Thymus (tissue), 11 donors: ENCODE data around the gene METTL15. TPM values are rescaled to one million over a fixed set of nuclear protein-coding genes. Genes with fewer than 3 reads are reported as not detected.
A peak's percentile ranks its signal among the peaks of the same experiment; 100 is the strongest.

Experiments used
- DNase-seq, 9 donors: peaks; one replicate each; pipeline ENCODE4 v3.0.0-alpha.2; 2013; ENCODE audit warnings: low spot score in 9 of 9, low read depth in 6 of 9, missing footprints in 1 of 9
- H3K27ac ChIP-seq, 2 donors: one replicate each; pipeline ENCODE4 v1.5.1; 2013; ENCODE audit warnings: control low read depth in 1 of 2, low read depth in 1 of 2, low read length in 1 of 2, mild to moderate bottlenecking in 1 of 2, moderate library complexity in 1 of 2
- H3K27me3 ChIP-seq, 2 donors: one replicate each; pipeline ENCODE4 v1.5.1; 2013; ENCODE audit warnings: low read length in 1 of 2; ENCODE audit not compliant: control insufficient read depth in 2 of 2, insufficient read depth in 1 of 2
- H3K36me3 ChIP-seq, 2 donors: one replicate each; pipeline ENCODE4 v1.5.1; 2013; ENCODE audit warnings: low read length in 1 of 2, mild to moderate bottlenecking in 1 of 2, moderate library complexity in 1 of 2; ENCODE audit not compliant: control insufficient read depth in 2 of 2, insufficient read depth in 2 of 2
- H3K4me1 ChIP-seq, 2 donors: one replicate each; pipeline ENCODE4 v1.5.1; 2013; ENCODE audit warnings: low read length in 2 of 2; ENCODE audit not compliant: control insufficient read depth in 2 of 2, insufficient read depth in 2 of 2
- H3K4me3 ChIP-seq, 2 donors: one replicate each; pipeline ENCODE4 v1.5.1; 2013; ENCODE audit warnings: low read length in 2 of 2, control low read depth in 1 of 2, mild to moderate bottlenecking in 1 of 2
- H3K9me3 ChIP-seq, 2 donors: one replicate each; pipeline ENCODE4 v1.5.1; 2013; ENCODE audit warnings: low read length in 1 of 2, mild to moderate bottlenecking in 1 of 2; ENCODE audit not compliant: control insufficient read depth in 2 of 2, insufficient read depth in 1 of 2
- WGBS: extraction: QIAGEN DNeasy Blood & Tissue Kit; methylation state at CpG from one replicate; pipeline ENCODE4 v1.1.7; 2013; 5-methylcytosine and 5-hydroxymethylcytosine counted together
- polyA plus RNA-seq: library from polyadenylated mRNA; stranded (reverse); fragments of 200-250 nt; gene quantifications from one replicate; pipeline ENCODE4 v1.2.3, GENCODE V29; 2013
- total RNA-seq: library from RNA; stranded (reverse); fragments of 120-200 nt; gene quantifications from one replicate; pipeline ENCODE4 v1.2.4, GENCODE V29; 2013
- donor health status: healthy.

Gene METTL15
- total and polyA plus RNA-seq, 2 donors: 6.9 to 8.5 TPM

DNA sequence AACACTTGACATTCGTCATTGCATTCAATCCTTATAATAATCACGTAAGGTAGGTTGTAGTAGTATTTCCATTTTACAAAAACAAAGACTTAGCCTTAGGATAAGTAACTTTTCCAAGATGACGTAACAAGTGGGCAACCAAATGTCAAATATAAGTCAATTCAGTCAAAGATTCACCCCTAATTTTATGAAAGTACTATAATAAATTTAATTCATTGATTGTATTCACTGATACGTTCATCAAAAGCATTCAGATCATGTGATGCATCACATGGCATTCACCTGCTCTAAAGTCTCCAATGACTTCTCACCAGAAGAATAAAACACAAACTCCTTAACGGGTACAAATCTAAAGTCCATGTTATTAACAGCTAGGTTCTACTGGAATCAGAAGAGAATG is 2.3 kb upstream of the METTL15 start:
- no peaks in the 10 kb centered on the region for H3K27me3 ChIP-seq
- WGBS: 93% methylated on average over 5 of the region's 5 CpGs
- peak in 1 of 9 donors; percentile 12 for DNase-seq
- H3K36me3 ChIP-seq: no peaks in the 10 kb centered on the region
- no peak overlapping the region for H3K27ac ChIP-seq
- no peak overlapping the region for H3K4me3 ChIP-seq
- peaks cover 7 to 10% of the 10 kb centered on the region in 2 donors for H3K4me1 ChIP-seq
- H3K9me3 ChIP-seq: no peaks in the 10 kb centered on the region

DNA sequence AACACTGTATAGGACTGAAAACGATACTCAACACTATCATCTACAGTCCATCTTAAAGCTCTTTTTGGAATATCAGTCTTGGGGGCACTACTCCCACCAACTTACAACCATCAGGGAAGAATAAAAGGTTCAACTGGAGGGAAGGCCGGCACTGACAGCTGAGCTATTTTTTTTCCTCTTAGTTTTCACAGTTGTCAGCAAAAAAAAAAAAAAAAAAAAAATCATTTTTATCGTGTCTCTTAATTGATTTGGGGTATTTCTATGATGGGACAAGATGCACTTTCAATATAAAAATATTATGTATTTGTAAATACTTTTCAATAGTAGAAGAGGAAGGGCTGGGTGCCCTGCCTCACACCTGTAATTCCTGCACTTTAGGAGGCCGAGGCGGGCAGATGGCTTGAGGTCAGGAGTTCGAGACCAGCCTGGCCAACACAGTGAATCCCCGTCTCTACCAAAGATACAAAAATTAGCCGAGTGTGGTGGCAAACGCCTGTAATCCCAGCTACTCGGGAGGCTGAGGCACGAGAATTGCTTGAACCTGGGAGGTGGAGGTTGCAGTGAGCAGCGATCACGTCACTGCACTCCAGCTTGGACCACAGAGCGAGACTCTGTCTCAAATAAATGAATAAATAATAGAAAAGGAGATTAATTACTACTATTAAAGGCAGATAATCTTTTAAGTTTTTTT is 1.7 kb upstream of the METTL15 start:
- Histone ChIP-seq H3K4me1 (peaks cover 9 to 16% of the 10 kb centered on the region in 2 donors), H3K36me3 (no peaks in the 10 kb centered on the region), H3K27me3 (no peaks in the 10 kb centered on the region), H3K27ac (no peak overlapping the region), H3K4me3 (peak overlapping the region in 1 of 2 donors; percentile 79), H3K9me3 (no peaks in the 10 kb centered on the region)
- WGBS: 95% methylated on average over 14 of the region's 14 CpGs
- DNase-seq: no peak

GRCh38 chr11:28107191-28107749 is 918 bp upstream of the METTL15 start:
- Histone ChIP-seq H3K36me3 (no peaks in the 10 kb centered on the region), H3K4me3 (peak overlapping the region; percentile 67 to 79), H3K9me3 (no peaks in the 10 kb centered on the region), H3K27ac (peak overlapping the region in 1 of 2 donors; percentile 90), H3K4me1 (peaks cover 9 to 16% of the 10 kb centered on the region in 2 donors), H3K27me3 (no peaks in the 10 kb centered on the region)
- DNase-seq: peak in 5 of 9 donors; percentile 3 to 31 (median 27)
- 1% methylated on average over 11 of the region's 11 CpGs for WGBS

DNA sequence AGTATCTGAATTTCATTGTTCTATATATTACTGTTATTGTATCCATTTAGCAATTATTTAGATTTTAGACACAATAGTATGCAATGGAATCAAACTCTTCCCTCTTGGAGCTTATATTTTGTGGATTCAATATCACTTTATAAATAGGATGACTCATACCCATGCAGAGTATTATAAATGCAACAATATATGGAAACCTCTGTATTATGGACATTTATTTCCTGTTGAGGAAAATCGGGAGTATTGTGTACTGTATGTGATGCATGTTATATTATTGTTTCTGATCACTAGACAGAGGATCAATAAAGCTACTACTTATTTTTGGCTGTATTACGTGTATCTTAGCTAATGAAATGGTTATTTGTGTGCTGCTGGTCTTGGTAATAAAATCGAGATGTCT is 770 bp downstream of the METTL15 start:
- no peak for DNase-seq
- Histone ChIP-seq H3K9me3 (no peaks in the 10 kb centered on the region), H3K4me1 (peaks cover 9 to 16% of the 10 kb centered on the region in 2 donors), H3K4me3 (peak overlapping the region in 1 of 2 donors; percentile 79), H3K27ac (peak overlapping the region in 1 of 2 donors; percentile 90), H3K36me3 (no peaks in the 10 kb centered on the region), H3K27me3 (no peaks in the 10 kb centered on the region)
- 86% methylated on average over 3 of the region's 3 CpGs for WGBS

- H3K27me3 ChIP-seq: no peaks in the 10 kb centered on the region
- peak overlapping the region; percentile 76 to 92 for H3K4me3 ChIP-seq
- H3K9me3 ChIP-seq: no peaks in the 10 kb centered on the region
- DNase-seq: peak in 6 of 9 donors; percentile 23 to 69 (median 32)
- H3K4me1 ChIP-seq: peaks cover 9 to 16% of the 10 kb centered on the region in 2 donors
- peak overlapping the region; percentile 81 to 84 for H3K27ac ChIP-seq
- no peaks in the 10 kb centered on the region for H3K36me3 ChIP-seq
- under 1% methylated on average over 31 of the region's 31 CpGs for WGBS
Observed at GRCh38 chr11:28110108-28110820, 2.1 kb downstream of the METTL15 start.

DNA sequence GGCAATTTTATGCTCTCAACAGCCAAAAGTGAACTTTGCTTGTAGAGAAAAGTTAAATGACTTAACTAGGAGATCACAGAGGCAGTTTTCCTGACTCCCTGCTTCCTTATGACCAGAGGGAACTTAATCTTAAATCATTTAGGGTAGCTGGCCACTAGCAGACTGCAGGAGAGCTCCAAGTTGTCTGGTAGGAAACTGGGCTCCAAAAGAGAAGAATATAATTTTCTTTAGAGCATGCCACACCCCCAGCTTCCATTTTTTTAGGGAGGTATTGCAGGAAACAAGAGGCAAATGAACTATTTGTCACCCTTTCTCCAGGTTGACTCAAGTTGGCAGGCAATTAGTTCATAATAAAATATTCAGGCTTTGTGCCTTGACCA is 2.6 kb downstream of the METTL15 start:
- H3K36me3 ChIP-seq: no peaks in the 10 kb centered on the region
- peak overlapping the region; percentile 76 to 92 for H3K4me3 ChIP-seq
- H3K27ac ChIP-seq: peak overlapping the region in 1 of 2 donors; percentile 84
- H3K4me1 ChIP-seq: peaks cover 7 to 16% of the 10 kb centered on the region in 2 donors
- H3K9me3 ChIP-seq: no peaks in the 10 kb centered on the region
- DNase-seq: no peak
- no peaks in the 10 kb centered on the region for H3K27me3 ChIP-seq

- Histone ChIP-seq H3K9me3 (no peaks in the 10 kb centered on the region), H3K27ac (no peak overlapping the region), H3K27me3 (no peaks in the 10 kb centered on the region), H3K4me3 (no peak overlapping the region), H3K4me1 (peaks cover 4 to 8% of the 10 kb centered on the region in 2 donors), H3K36me3 (peaks cover 0 to 5% of the 10 kb centered on the region in 2 donors)
- 98% methylated on average over 4 of the region's 4 CpGs for WGBS
- DNase-seq: no peak
Observed at GRCh38 chr11:28114116-28114515, 5.9 kb downstream of the METTL15 start.

GRCh38 chr11:28114731-28115130 is 6.5 kb downstream of the METTL15 start:
- no peak overlapping the region for H3K4me3 ChIP-seq
- no peaks in the 10 kb centered on the region for H3K27me3 ChIP-seq
- H3K9me3 ChIP-seq: no peaks in the 10 kb centered on the region
- H3K36me3 ChIP-seq: peaks cover 0 to 5% of the 10 kb centered on the region in 2 donors
- 97% methylated on average over 1 of the region's 1 CpG for WGBS
- H3K27ac ChIP-seq: no peak overlapping the region
- H3K4me1 ChIP-seq: peaks cover 4 to 8% of the 10 kb centered on the region in 2 donors
- no peak for DNase-seq

DNA sequence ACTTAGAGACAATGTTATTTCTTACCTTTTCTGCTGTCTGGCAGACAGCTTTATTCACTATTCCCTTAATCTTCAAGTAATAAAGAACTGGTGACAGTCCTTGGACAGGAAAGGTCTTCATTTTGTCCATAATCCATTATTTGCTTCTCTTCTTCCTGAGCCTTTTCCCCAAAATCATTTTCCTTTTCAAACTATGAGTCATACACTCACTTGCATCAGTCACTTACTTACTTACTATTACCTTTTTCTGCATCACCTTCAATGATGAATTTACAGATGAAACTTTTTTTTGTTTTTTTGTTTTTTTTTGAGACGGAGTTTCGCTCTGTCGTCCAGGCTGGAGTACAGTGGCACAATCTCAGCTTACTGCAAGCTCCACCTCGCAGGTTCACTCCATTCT is 9.5 kb downstream of the METTL15 start:
- Histone ChIP-seq H3K27me3 (no peaks in the 10 kb centered on the region), H3K27ac (no peak overlapping the region), H3K4me1 (no peaks in the 10 kb centered on the region), H3K9me3 (no peaks in the 10 kb centered on the region), H3K36me3 (peaks cover 0 to 5% of the 10 kb centered on the region in 2 donors), H3K4me3 (no peak overlapping the region)
- DNase-seq: no peak
- 99% methylated on average over 4 of the region's 4 CpGs for WGBS
